ENCODE measurements around the gene SLC18B1.

SLC18B1 gene

DNA sequence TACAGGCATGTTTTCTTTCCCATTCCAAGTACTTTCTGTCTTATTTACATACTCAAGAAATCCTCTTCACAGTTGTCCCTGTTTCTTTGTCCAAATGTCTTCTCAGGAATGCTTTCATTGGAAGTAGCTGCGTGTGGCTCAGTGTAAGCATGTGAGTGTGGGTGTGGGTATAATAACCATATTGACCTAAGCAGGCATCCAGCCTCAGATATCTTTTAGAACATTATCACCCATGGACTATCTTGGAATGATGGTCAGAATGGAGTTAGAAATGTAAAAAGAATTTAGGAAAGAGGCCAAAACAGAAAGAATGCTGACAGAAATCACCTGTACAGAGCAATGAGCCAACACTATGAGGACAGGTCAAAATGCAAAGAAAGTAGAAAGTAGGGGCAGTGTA, 57.2 kb downstream of the SLC18B1 start:
- no peak for DNase-seq (ENCODE audit: low spot score)

- DNase-seq (ENCODE audit: low spot score): peak; percentile 48
These were observed 62.2 kb downstream of the SLC18B1 start for GRCh38 chr6:132736239-132736638.

DNA sequence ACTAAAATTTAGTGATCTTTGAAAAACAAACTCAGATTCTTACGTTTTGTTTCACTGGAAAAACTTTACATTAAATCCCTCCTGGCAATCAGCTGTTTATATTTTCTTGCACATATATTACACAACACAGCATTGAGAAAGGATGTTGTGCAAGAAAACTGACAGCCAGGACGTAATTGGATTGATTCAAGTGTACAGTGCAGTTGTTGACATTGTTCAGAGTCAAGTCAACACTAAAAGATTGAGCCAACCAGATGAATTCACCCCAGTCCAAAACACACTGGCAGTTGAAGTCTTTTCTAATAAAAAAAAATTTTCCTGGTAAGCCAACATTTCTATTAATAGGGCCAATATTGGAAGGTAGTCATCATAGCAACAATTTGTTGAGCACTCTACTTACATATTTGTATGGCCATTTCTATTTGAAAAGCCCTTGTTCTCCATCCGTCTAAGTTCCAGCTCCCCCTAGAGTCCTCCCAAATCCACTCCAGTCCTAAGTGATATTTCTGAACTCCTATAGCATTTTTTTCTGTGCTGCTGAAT, 63.7 kb downstream of the SLC18B1 start:
- peak; percentile 9 for DNase-seq (ENCODE audit: low spot score)

GRCh38 chr6:132733814-132734213, 64.6 kb downstream of the SLC18B1 start:
- no peak for DNase-seq (ENCODE audit: low spot score)

DNA sequence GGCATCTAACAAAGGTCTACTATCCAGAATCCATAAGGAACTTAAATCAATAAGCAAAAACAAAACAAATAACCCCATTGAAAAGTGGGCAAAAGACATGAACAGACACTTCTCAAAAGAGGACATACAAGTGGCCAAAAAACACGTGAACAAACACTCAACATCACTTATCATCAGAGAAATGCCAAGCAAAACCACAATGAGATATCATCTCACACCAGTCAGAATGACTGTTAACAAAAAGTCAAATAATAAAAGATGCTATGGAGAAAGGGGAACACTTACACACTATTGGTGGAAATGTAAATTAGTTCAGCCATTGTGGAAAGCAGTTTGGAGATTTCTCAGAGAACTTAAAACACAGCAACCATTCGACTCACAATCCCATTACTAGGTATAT, 65.2 kb downstream of the SLC18B1 start:
- DNase-seq (ENCODE audit: low spot score): peak; percentile 16

GRCh38 chr6:132731086-132731485, 67.4 kb downstream of the SLC18B1 start:
- DNase-seq (ENCODE audit: low spot score): no peak

GRCh38 chr6:132730560-132730959, 67.9 kb downstream of the SLC18B1 start:
- no peak for DNase-seq (ENCODE audit: low spot score)

- DNase-seq (ENCODE audit: low spot score): no peak
These were observed 69.8 kb downstream of the SLC18B1 start for GRCh38 chr6:132728616-132729015.

DNA sequence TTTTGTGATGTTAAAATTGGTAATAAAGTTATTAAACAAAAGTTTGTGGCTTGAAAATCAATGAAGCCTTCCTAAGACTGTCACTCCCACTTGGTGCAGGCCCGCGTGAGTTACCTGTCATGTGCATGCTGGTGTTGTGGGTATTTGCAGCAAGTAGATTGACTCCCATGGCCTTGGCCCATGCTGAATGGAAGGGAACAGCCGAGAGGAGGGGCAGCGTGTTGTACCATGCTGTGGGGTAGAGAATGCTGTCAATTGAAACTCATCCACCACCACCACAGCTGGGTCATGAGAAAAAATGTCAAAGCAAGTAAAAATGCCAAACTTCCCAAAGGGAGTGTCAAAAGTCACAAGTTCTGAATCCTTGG, 71.8 kb downstream of the SLC18B1 start:
- peak; percentile 9 for DNase-seq (ENCODE audit: low spot score)

GRCh38 chr6:132725947-132726607, 72.4 kb downstream of the SLC18B1 start:
- peak; percentile 48 for DNase-seq (ENCODE audit: low spot score)

DNA sequence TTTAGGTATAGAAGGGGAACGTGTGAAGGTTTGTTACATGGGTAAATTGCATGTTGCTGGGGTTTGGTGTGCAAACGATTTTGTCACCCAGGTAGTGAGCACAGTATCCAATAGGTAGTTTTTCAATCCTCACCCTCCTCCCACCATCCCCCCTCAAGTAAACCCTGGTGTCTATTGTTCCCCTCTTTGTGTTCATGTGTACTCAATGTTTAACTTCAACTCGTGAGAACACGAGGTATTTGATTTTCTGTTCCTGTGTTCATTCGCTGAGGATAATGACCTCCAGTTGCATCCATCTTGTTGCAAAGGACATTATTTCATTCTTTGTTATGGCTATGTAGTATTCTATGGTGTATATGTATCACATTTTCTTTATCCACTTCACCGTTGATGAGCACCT, 73.0 kb downstream of the SLC18B1 start:
- no peak for DNase-seq (ENCODE audit: low spot score)

DNA sequence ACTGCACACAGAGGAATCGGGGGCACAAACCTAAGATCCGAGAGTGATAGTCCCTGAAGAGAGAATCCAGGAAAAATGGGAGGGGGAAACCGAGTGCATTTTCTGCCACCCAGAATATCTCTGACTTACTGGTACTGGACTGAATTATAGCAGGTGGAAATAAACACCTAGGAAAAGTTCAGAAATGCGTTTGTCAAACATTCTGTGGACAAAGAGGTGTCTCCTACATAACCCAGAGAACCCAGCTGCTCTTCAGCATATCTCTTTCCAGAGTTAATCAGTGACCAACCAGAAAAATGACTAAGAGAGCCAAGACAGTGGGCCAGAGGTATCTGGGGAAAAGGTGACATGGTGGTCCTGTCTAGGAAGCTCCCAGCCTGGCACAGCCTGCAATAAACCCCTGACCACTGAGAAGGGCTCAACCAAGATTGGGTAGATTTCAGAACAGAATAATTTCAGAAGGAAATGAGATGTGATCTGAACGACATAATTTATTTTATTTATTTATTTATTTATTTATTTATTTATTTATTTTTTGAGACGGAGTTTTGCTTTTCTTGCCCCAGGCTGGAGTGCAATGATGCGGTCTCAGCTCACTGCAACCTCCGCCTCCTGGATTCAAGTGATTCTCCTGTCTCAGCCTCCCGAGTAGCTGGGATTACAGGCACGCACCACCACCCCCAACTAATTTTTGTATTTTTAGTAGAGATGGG, 78.5 kb downstream of the SLC18B1 start:
- no peak for DNase-seq (ENCODE audit: low spot score)
